Breast epithelium (tissue), 4 donors: ENCODE data around the gene SPTA1. TPM values are rescaled to one million over a fixed set of nuclear protein-coding genes. Genes with fewer than 3 reads are reported as not detected.

Experiments
- DNase-seq, 2 donors: peaks; one replicate each; pipeline ENCODE4 v3.0.0-alpha.2; 2019; ENCODE audit warnings: low spot score in 2 of 2
- H3K27ac ChIP-seq, 2 donors: fragments of 200-600 bp; sonication (generic) in 1 of 2; one replicate each; pipeline ENCODE4 v1.5.1; 2016 to 2019; ENCODE audit warnings: mild to moderate bottlenecking in 1 of 2
- H3K27me3 ChIP-seq, 2 donors: fragments of 200-600 bp; sonication (generic) in 1 of 2; one replicate each; pipeline versions ENCODE4 v1.5.1 to v1.6.0; 2017 to 2019; ENCODE audit warnings: control low read depth in 1 of 2, mild to moderate bottlenecking in 1 of 2
- H3K36me3 ChIP-seq: fragments of 200-600 bp; one replicate; pipeline ENCODE4 v1.5.1; 2019
- H3K4me1 ChIP-seq, 2 donors: fragments of 200-600 bp; sonication (generic); one replicate each; pipeline ENCODE4 v1.5.1; 2016 to 2019; ENCODE audit warnings: control low read depth in 1 of 2
- H3K4me3 ChIP-seq, 3 donors: fragments of 200-600 bp; sonication (generic); 1 replicate in 2 of 3; 2 replicates in 1 of 3; pipeline ENCODE4 v1.5.1; 2016 to 2019; ENCODE audit warnings: mild to moderate bottlenecking in 3 of 3, moderate library complexity in 2 of 3
- H3K9me3 ChIP-seq, 2 donors: fragments of 200-600 bp; sonication (generic) in 1 of 2; one replicate each; pipeline ENCODE4 v1.5.1; 2016 to 2019; ENCODE audit warnings: control low read depth in 1 of 2
- CTCF ChIP-seq, 3 donors: fragments of 450-650 bp; IDR thresholded peaks; one replicate each; pipeline ENCODE4 v1.5.1; 2016 to 2017; ENCODE audit warnings: antibody characterized with exemption in 3 of 3, mild to moderate bottlenecking in 3 of 3, moderate library complexity in 3 of 3
- POLR2A ChIP-seq: fragments of 450-650 bp; IDR thresholded peaks from one replicate; pipeline ENCODE4 v1.6.1; 2016; ENCODE audit warnings: antibody characterized with exemption, mild to moderate bottlenecking, moderate library complexity
- POLR2AphosphoS5 ChIP-seq, 3 donors: sonication (generic); formaldehyde crosslinking; IDR thresholded peaks; one replicate each; pipeline ENCODE4 v1.6.1; 2017; ENCODE audit warnings: antibody characterized with exemption in 3 of 3
- intact Hi-C: fragments of 100-400 bp; cut with DNase I; formaldehyde crosslinking; loops from one replicate; pipeline ENCODE4 v1.15.1; 2023; ENCODE audit warnings: low total_unique reads
- total RNA-seq, 3 donors: library from RNA; depleted of rRNA; stranded (reverse); fragments of >200 nt; gene quantifications; one replicate each; pipeline ENCODE4 v1.1.0, GENCODE V29; 2016

Gene SPTA1
- total RNA-seq, 3 donors from 2014 or later, result under 0.01 to 0.33 (median 0.15) TPM

- DNase-seq, result no peak
- intact Hi-C loops, result no loop called here
- Histone ChIP-seq H3K36me3 (no peaks in the 10 kb centered on the region), H3K27ac (no peak overlapping the region), H3K9me3 (no peaks in the 10 kb centered on the region), H3K4me3 (no peak overlapping the region), H3K4me1 (no peaks in the 10 kb centered on the region), H3K27me3 (no peaks in the 10 kb centered on the region)
- TF ChIP-seq CTCF (IDR thresholded peaks at IDR 0.05) (no peak), POLR2A (no peak), POLR2AphosphoS5 (IDR thresholded peaks at IDR 0.05) (no peak)
Measured at GRCh38 chr1:158728510-158729225, 42.2 kb upstream of the SPTA1 start.

- Histone ChIP-seq H3K4me1 (no peaks in the 10 kb centered on the region), H3K36me3 (no peaks in the 10 kb centered on the region), H3K27me3 (no peaks in the 10 kb centered on the region), H3K27ac (no peak overlapping the region), H3K9me3 (no peaks in the 10 kb centered on the region), H3K4me3 (no peak overlapping the region)
- intact Hi-C loops, result no loop called here
- no peak for DNase-seq
- TF ChIP-seq CTCF (IDR thresholded peaks at IDR 0.05) (no peak), POLR2AphosphoS5 (IDR thresholded peaks at IDR 0.05) (no peak), POLR2A (no peak)
Measured at GRCh38 chr1:158724442-158724841, 37.9 kb upstream of the SPTA1 start.

GRCh38 chr1:158720620-158721019 is 34.1 kb upstream of the SPTA1 start, which contains the start of gene OR6K3:
TSS of gene OR6K3 (minus strand) at chr1:158720720. CDS start at chr1:158718115, 2,605 bp downstream.
- H3K4me3 ChIP-seq, result no peak within 1 kb of the TSS
- no peak within 1 kb of the TSS for H3K27ac ChIP-seq
- no peaks in the 10 kb centered on the region for H3K27me3 ChIP-seq
- H3K9me3 ChIP-seq, result no peaks in the 10 kb centered on the region
- H3K4me1 ChIP-seq, result no peaks in the 10 kb centered on the region
- TF ChIP-seq POLR2A, result no peak
- no peak for TF ChIP-seq POLR2AphosphoS5 (IDR thresholded peaks at IDR 0.05)
- TF ChIP-seq CTCF (IDR thresholded peaks at IDR 0.05), result no peak
- intact Hi-C loops, result no loop called here
- no peaks in the 10 kb centered on the region for H3K36me3 ChIP-seq
- DNase-seq, result no peak

GRCh38 chr1:158719664-158720063 is 33.1 kb upstream of the SPTA1 start:
- Histone ChIP-seq H3K9me3 (no peaks in the 10 kb centered on the region), H3K4me3 (no peak overlapping the region), H3K4me1 (no peaks in the 10 kb centered on the region), H3K36me3 (no peaks in the 10 kb centered on the region), H3K27ac (no peak overlapping the region), H3K27me3 (no peaks in the 10 kb centered on the region)
- intact Hi-C loops, result no loop called here
- TF ChIP-seq POLR2AphosphoS5 (IDR thresholded peaks at IDR 0.05) (no peak), POLR2A (no peak), CTCF (IDR thresholded peaks at IDR 0.05) (no peak)
- no peak for DNase-seq

- no peaks in the 10 kb centered on the region for H3K4me1 ChIP-seq
- no peaks in the 10 kb centered on the region for H3K27me3 ChIP-seq
- TF ChIP-seq POLR2AphosphoS5 (IDR thresholded peaks at IDR 0.05) (no peak), CTCF (IDR thresholded peaks at IDR 0.05) (no peak), POLR2A (no peak)
- no peak for DNase-seq
- intact Hi-C loops, result no loop called here
- no peaks in the 10 kb centered on the region for H3K36me3 ChIP-seq
- no peaks in the 10 kb centered on the region for H3K9me3 ChIP-seq
- H3K4me3 ChIP-seq, result no peak overlapping the region
- H3K27ac ChIP-seq, result no peak overlapping the region
Measured at GRCh38 chr1:158717344-158717743, 30.8 kb upstream of the SPTA1 start.
